HG03108 (cell line): ENCODE data around the gene RET.
"Not testable (repeated sequence)": the region's sequence is repeated elsewhere in the genome, so short reads cannot be mapped to it uniquely, and the experiment has no call there.

Experiments used
- ATAC-seq: cut with Tn5 transposase; IDR thresholded peaks from one replicate; pipeline ENCODE4 v1.9.1; 2021; ENCODE audit warnings: moderate library complexity; ENCODE audit not compliant: unreplicated experiment

The RET gene

GRCh38 chr10:43077421-43078171, 727 bp downstream of the RET start:
- ATAC-seq: no peak

- no peak for ATAC-seq
Observed at GRCh38 chr10:43078175-43078985, 1.5 kb downstream of the RET start.

GRCh38 chr10:43078986-43079273, 2.1 kb downstream of the RET start:
- ATAC-seq: no peak

- no peak for ATAC-seq
Observed at GRCh38 chr10:43079856-43080255, 3.0 kb downstream of the RET start.

- no peak for ATAC-seq
Observed at GRCh38 chr10:43082087-43082486, 5.2 kb downstream of the RET start.

- no peak for ATAC-seq
Observed at GRCh38 chr10:43082746-43083145, 5.9 kb downstream of the RET start.

GRCh38 chr10:43083764-43084163, 6.9 kb downstream of the RET start:
- no peak for ATAC-seq

GRCh38 chr10:43084812-43085211, 7.9 kb downstream of the RET start:
- no peak for ATAC-seq

GRCh38 chr10:43086321-43086942, 9.6 kb downstream of the RET start:
- ATAC-seq: no peak

- ATAC-seq: no peak
Observed at GRCh38 chr10:43089519-43089918, 12.7 kb downstream of the RET start.

- no peak for ATAC-seq
Observed at GRCh38 chr10:43090188-43090587, 13.3 kb downstream of the RET start.

GRCh38 chr10:43090664-43091063, 13.8 kb downstream of the RET start:
- ATAC-seq: no peak

GRCh38 chr10:43091846-43092245, 15.0 kb downstream of the RET start:
- no peak for ATAC-seq

GRCh38 chr10:43093423-43094076, 16.7 kb downstream of the RET start:
- ATAC-seq: no peak

GRCh38 chr10:43094085-43094484, 17.2 kb downstream of the RET start:
- ATAC-seq: no peak

GRCh38 chr10:43099339-43099738, 22.5 kb downstream of the RET start:
- not testable (repeated sequence) for ATAC-seq

GRCh38 chr10:43099928-43100327, 23.1 kb downstream of the RET start:
- ATAC-seq: no peak

GRCh38 chr10:43100366-43100765, 23.5 kb downstream of the RET start:
- no peak for ATAC-seq

- ATAC-seq: no peak
Observed at GRCh38 chr10:43102063-43102828, 25.4 kb downstream of the RET start.

- ATAC-seq: peak; percentile 60
Observed at GRCh38 chr10:43105102-43105955, 28.5 kb downstream of the RET start.
